HG03064 (cell line): ENCODE results near the gene EPHB4.

Experiments used
- ATAC-seq: cut with Tn5 transposase; IDR thresholded peaks from one replicate; pipeline ENCODE4 v1.9.1; 2021; ENCODE audit warnings: low read depth; ENCODE audit not compliant: unreplicated experiment

The EPHB4 gene

DNA sequence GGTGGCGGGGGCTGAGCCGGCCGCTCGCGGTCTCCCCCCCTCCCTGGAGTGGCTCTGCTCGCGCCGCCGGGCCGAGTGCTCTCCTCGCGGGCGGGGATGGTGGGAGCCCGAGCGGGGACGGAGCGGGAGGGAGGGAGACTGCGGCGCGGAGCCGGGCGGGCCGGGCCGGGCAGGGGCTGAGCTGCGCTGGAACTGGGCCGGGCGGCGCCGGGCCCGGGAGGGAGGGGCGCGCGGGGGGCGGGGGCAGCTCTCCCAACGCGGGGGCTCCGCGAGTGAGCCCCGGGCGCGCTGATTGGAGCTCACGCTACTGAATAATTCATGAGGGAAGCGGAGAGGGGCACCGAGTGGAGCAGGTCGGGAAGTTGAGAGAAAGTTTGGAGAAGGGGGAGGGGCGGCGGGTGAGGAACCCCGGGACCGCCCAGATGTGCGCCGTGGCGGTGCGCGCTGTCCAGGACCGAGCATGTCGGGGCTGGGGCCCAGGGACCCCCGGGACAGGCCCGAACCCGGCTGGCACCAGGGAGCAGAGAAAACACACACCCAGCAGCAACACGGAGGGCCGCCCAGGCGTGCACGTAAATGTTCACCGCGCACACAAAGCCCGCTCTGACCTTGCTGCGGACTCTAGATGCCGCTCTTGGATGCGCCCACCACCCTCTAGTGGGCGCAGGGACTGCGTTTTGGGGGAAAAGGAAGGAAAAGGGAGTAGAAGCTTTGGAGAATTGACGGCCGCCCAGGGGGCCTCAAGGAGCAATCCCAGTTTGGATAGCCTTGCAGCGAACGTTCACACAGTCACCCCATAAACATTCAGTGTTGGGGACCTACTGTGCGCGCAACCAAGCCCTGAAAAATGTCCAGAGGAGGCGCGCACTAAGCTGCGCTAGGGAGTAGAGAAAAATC, at the start of gene EPHB4:
TSS of gene EPHB4 (minus strand) at position 194 of the 897 bp plus-strand sequence. CDS start 493 bp downstream, outside the sequence.
- ATAC-seq = no peak

DNA sequence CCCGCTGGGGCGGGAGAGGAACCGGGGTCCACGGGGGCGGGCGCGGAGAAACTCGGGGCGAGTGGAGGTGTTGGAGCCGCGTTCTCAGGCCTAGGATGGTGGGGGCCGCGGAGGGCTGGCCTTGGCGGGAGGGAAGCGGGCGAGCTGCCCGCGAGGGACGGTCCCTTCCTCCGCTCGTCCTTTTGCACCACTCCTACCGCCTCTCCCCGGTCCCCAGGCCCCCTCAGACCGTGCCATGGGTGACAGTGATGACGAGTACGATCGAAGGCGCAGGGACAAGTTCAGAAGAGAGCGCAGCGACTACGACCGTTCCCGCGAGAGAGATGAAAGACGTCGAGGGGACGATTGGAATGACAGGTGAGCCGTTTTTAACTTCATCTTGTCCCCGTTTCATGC, 48.0 kb upstream of the EPHB4 start:
- ATAC-seq = peak; percentile 36

DNA sequence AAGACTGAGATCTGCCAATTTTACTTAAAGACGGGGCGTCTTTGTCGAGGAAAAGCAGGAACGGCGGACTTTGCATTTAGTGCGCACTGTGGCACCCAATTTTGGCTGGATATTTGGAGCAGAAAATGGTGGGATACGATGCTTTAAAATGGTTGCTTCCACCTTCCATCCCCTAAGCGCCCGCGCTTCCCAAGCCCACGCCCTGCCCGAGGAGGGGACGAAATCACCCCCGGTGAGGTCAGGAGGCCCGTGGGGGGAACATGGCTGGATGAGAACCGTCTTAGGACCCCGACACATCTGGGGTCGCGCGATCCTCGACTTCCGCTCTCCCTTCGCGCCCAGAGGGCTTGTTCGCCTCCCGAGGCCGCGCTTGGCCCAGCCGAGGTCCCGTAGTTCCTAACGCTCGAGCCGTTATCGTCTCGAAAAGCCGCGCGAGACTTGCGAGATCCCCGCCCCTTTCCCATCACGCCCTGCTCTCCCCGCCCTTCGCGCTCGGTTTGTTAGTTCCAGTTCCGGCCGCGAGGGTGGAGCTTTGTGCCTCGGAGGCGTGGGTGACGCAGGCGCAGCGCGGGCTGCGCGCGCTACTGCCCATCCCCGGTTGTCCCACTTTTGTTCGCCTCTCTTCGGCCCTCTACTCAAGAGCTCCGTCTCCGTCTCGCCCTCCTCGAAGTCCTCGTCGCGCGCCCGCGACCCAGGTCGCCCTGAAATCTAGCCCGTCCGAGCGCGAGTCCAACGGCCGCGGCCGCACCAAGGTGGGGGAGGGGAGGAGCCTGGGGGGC, 47.4 kb upstream of the EPHB4 start, which contains the start of gene SRRT:
TSS of gene SRRT (plus strand) at position 527 of the 779 bp plus-strand sequence. CDS start 488 bp downstream, outside the sequence.
- peak; percentile 75 for ATAC-seq

DNA sequence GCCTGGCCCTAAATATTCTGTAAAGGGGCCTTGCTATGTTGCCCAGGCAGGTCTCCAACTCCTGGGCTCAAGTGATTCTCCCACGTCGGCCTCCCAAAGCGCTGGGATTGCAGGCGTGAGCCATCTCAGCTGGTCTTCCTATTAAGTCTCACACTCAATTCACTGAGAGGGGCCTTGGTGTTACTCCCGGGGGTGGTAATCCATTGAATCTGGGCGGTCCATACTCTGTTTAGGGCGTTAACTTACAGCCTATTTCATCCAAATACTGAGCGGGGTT, 46.9 kb upstream of the EPHB4 start:
- no peak for ATAC-seq

DNA sequence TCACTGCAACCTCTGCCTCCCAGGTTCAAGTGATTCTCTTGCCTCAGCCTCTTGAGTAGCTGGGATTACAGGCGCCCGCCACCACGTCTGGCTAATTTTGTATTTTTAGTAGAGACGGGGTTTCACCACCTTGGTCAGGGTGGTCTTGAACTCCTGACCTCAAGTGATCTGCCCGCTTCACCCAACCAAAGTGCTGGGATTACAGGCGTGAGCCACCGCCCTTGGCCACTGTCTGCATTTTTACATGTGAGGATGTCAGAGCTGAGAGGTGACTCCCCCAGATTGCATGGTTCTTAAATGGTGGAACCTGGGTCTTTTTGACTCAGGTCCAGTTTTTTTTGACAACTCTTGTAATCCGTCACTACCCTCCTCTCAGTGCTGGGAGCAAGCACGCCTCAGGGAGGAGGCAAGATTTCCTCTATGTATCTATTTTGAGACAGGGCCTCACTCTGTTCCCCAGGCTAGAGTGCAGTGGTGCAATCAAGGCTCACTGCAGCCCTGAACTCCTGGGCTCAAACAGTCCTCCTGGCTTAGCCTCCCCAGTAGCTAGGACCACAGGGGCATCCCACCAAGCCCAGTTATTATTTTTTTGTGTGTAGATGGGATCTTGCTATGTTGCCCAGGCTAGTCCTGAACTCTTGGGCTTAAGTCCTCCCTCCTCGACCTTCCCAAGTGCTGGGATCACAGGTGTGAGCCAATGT, 46.4 kb upstream of the EPHB4 start:
- ATAC-seq = no peak

DNA sequence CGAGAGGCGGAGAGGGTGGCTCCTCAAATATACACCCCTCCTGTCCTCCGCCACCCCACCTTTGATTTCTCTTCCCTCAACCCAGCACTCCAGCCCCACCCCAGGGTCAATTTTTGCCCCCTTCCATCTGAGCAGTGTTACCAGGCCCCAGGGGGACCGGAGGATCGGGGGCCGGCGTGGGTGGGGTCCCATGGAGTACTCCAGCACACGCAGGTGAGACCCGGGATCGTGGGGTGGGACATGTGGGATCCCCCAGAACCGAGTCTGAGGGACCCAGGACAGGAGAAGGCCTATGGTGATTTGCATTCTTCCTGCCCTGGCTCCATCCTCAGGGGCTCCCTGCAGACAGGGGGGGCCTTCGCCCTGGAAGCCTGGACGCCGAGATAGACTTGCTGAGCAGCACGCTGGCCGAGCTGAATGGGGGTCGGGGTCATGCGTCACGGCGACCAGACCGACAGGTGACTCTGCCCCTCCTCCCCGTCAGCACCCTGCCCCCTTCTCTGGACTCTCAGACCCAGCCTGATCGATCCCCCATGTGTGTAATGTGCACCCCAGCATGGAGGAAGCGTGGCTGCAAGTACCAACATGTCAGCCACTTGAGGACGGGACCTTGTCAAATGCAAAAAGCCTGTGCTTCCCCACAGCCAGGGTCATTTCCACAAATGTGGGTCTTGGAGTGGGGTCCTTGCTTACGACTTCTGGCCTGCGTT, 40.6 kb upstream of the EPHB4 start:
- ATAC-seq = no peak

DNA sequence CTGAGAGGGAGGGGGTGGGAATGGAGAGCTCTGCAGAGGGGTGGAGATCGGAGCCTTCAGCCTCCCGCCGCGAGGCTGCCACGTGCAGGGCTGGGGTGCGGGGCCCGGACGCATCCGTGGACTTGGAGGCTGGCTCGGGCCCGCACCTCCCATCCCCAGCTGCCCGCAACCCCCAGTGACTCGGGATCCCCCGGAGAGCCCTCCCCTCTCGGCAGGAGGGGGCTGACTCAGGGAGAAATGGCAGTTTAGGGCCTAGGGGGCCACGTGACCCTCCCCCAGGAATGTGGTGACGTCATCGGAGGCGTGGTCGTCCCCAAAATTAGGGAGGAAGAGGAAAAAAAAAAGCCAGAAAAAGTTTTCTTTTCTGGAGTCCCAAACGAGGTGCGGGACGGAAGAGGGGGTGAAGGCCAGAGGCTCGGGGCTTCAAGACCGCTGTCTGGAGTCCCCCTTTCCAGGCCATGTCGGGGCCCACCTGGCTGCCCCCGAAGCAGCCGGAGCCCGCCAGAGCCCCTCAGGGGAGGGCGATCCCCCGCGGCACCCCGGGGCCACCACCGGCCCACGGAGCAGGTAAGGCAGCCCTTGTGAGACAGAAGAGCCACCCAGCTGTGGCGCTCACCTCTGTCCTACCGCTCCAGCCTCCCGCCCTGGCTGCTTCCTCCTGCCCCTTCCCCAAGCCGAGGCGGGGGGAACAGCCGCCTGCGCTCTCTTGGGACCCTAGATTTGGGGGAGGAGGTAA, 39.9 kb upstream of the EPHB4 start, which contains the start of gene TRIP6:
TSS of gene TRIP6 (plus strand) at position 348 of the 736 bp plus-strand sequence. CDS start at position 459, 111 bp downstream.
- ATAC-seq = no peak

DNA sequence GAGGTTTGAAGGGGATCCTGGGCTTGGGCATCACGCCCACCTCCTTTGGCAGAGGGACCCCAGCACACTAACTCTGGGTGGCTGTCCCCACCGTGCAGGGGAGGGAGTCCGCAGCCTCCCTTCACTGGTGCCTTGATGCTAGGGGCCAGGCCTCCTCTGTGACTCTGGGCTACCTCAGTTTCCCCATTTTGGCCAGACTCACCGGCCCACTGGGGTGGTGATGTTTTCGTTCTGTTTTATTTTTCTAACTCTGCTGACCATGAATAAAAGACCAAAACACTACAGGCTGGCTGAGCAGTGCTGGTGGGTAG, 39.4 kb upstream of the EPHB4 start:
- ATAC-seq = no peak

DNA sequence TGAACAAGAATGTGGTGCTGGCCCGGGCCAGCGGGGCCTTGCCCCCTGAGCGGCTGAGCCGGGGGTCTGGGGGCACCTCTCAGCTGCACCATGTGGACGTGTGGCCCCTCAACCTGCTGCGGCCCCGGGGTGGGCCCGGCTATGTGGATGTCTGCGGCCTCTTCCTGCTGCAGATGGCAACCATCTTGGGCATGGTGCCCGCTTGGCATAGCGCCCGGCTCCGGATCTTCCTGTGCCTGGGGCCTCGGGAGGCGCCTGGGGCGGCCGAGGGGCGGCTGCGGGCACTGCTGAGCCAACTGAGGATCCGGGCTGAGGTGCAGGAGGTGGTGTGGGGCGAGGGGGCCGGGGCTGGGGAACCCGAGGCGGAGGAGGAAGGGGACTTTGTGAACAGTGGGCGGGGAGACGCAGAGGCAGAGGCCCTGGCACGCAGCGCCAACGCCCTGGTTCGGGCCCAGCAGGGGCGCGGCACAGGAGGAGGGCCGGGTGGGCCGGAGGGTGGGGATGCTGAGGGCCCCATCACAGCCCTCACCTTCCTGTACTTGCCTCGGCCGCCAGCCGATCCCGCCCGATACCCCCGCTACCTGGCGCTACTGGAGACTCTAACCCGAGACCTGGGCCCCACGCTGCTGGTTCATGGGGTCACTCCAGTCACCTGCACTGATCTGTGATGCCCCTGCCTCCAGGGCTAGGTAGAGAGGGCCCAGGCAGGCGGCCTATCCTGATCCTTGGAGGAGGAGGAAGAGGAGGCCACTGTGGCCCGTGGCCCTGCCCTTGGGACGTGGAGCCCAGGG, 38.8 kb upstream of the EPHB4 start:
- ATAC-seq = no peak

DNA sequence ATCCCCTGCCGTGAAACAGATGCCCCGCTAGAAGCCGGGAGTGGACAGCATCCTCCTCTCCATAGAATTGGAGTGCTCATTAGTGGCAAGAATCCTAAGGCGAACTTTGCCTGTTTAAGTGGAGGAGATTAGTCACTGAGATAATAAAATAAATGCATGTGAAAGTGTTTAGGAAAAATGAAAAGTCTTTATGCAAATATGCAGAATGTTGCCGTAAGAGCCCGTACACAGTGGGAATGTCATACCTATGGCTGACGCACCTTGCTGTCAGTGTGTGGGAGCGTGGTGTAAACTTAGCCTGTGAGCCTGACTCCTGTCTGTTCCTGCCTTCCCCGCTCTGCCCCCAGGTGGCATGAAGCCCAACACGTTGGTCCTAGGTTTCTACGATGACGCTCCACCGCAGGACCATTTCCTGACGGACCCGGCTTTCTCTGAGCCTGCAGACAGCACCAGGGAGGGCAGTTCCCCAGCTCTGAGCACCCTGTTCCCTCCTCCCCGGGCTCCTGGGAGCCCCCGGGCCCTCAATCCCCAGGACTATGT, 38.1 kb upstream of the EPHB4 start:
- no peak for ATAC-seq

DNA sequence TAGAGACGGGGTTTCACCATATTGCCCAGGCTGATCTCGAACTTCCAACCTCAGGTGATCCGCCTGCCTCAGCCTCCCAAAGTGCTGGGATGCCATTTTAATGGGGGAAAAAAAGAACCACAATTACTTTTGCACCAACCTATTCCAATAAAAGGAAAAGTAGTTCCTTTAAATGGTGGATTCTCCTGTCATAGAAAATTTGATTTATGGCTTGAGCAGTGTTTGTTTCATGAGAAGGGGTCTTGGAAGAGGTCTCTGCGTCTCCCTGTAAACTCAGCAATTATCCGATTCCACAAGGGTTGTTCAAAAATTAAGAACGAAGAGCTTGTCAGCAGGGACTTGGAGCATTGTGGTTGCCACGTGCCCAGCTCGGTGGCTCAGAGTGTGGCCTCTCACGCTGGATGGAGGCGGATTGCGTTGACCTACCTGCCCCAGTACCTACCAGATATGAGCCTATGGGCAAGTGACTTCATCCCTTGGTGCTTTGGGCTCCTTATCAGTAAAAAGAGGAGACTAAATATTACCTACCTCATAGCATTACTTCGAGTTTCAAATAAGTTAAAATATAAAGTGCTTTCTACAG, 37.0 kb upstream of the EPHB4 start:
- no peak for ATAC-seq

DNA sequence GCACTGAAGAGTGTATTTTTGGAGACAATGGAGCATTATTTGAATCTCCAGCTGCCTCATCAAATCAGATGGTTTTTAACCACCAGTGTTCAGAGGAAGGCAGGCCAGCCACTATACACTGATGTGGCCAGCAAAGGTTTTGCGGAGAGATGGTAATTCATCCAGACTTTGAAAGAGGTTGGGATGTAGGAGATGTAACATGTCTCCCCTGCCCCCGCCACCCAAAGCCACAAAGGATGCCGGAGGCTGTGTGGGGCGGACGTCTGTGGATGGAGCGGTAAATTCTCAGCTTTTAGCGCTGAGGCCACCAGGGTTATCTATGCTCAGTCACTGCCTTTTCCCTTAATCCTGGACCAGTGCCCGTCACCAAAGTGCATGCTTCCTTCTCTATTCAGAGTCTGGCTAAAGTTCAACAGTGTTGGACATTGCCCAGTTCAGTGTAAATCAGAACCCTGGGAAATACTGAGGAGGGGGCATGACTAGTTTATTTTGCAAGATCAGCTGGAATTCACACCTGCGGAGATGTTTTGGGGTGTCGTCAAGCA, 36.2 kb upstream of the EPHB4 start:
- no peak for ATAC-seq

DNA sequence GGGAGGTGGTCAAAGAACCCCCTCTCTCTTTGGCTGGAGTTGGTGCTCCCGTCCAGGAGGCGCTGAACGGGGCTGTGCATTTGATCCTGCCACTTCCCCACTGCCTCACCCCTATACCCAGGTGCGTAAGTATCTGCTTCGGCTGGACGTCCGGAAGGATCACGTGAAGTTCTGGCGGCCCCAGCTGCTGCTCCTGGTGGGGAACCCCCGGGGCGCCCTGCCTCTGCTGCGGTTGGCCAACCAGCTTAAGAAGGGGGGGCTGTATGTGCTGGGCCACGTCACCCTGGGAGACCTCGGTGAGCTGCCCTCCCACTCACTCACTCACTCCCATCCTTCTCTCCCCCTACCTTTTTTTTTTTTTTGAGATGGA, 34.3 kb upstream of the EPHB4 start:
- ATAC-seq = no peak

DNA sequence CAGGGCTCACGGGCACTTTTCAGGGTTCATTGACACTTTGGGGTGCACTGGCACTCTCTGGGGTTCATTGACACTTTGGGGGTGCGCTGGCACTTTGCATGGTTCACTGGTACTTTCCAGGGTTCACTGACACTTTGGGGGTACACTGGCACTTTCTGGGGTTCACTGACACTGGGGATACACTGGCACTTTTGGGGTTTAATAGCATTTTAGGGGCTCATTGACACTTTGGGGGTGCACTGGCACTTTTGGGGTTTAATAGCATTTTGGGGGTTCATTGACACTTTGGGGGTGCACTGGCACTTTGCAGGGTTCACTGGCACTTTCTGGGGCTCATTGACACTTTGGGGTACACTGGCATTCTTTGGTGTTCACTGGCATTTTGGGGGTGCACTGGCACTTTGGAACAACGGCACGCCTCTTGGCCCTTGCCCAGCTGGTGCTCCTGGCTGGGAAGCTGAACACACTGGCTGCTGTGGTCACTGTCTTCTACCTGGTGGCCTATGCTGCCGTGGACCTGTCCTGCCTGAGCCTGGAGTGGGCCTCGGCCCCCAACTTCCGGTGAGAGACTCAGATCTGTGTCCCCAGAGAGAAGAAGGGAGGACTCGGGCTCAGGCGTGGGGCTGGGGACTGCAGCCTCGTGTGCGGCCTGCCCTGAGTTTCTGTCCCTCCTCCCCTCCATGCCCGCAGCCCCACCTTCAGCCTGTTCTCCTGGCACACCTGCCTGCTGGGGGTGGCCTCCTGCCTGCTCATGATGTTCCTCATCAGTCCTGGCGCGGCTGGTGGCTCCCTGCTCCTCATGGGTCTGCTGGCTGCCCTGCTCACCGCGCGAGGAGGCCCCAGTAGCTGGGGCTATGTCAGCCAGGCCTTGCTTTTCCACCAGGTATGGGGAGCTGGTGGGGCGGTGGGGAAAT, 33.6 kb upstream of the EPHB4 start:
- no peak for ATAC-seq

DNA sequence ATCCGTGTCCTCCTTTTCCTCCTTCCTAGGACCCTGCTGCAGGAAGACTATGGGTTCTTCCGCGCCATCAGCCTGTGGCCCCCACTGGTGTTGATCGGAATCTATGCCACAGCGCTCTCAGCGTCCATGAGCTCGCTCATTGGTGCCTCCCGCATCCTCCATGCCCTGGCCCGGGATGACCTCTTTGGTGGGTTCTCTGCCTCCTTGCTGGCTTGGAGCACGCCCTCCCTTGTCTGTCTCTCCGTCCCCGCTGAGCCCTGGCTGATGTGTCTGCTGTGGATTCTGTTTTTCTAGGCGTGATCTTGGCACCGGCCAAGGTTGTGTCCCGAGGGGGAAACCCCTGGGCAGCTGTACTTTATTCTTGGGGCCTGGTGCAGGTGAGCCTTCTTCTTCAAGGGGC, 32.5 kb upstream of the EPHB4 start:
- ATAC-seq = no peak

DNA sequence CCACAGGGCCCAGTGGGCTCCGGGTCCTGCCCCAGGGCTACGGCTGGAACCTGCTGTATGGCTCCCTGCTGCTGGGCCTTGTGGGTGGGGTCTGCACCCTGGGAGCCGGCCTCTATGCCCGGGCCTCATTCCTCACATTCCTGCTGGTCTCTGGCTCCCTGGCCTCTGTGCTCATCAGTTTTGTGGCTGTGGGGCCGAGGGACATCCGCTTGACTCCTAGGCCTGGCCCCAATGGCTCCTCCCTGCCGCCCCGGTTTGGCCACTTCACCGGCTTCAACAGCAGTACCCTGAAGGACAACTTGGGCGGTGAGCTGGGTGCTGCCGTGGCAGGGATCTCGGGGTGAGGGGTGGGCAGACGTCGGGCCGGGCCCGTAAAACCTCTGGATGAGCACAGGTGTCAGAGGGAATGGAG, 29.6 kb upstream of the EPHB4 start:
- no peak for ATAC-seq

DNA sequence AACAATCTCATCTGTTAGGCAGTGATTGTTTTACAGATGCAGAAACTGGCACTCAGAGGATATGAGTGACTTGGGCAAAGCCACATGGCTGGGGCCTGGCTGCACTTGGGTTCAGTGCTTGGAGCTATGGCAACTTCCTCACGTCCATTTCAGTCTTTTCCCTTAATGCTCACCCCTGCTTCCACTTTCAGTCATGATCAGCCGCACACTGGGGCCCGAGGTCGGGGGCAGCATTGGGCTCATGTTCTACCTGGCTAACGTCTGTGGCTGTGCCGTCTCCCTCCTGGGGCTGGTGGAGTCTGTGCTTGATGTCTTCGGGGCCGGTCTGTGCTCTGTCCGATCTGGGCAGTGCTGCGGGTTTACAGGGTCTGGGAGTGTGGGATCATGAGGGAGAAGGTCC, 28.2 kb upstream of the EPHB4 start:
- no peak for ATAC-seq
